BLaER1 treated with 17β-estradiol and CSF1 and Interleukin-3, amounts not matched to agents 10 nM and 100 nM (cell line): ENCODE measurements around the gene ATP13A2.

Source experiments
- H3K27ac ChIP-seq, 11 experiments: shearing (Covaris generic); formaldehyde crosslinking; 2 replicates each; pipeline ENCODE4 v1.8.1; 2022
- H3K27me3 ChIP-seq, 11 experiments: shearing (Covaris generic); formaldehyde crosslinking; 2 replicates each; pipeline ENCODE4 v1.8.1; 2022
- H3K36me3 ChIP-seq, 11 experiments: shearing (Covaris generic); formaldehyde crosslinking; 2 replicates each; pipeline ENCODE4 v1.8.1; 2022
- H3K4me1 ChIP-seq, 10 experiments: shearing (Covaris generic); formaldehyde crosslinking; 2 replicates each; pipeline ENCODE4 v1.8.1; 2022
- H3K4me2 ChIP-seq, 11 experiments: shearing (Covaris generic); formaldehyde crosslinking; 2 replicates each; pipeline ENCODE4 v1.8.1; 2022
- H3K4me3 ChIP-seq, 10 experiments: shearing (Covaris generic); formaldehyde crosslinking; 2 replicates each; pipeline ENCODE4 v1.8.1; 2022
- H3K9ac ChIP-seq, 11 experiments: shearing (Covaris generic); formaldehyde crosslinking; 2 replicates each; pipeline ENCODE4 v1.8.1; 2022
- H3K9me3 ChIP-seq, 11 experiments: shearing (Covaris generic); formaldehyde crosslinking; replicated peaks in 1 of 11; 2 replicates each; pipeline ENCODE4 v1.8.1; 2022
- H4K20me1 ChIP-seq, 11 experiments: shearing (Covaris generic); formaldehyde crosslinking; 2 replicates each; pipeline ENCODE4 v1.8.1; 2022
- Cebpa-rat ChIP-seq, 11 experiments: shearing (Covaris generic); IDR thresholded peaks; 2 replicates each; pipeline ENCODE4 v1.8.1; 2022

Gene ATP13A2

GRCh38 chr1:17005365-17005740, 6.4 kb downstream of the ATP13A2 start:
- peaks cover 17 to 33% (median 27%) of the 10 kb centered on the region in 10 experiments for H3K4me1 ChIP-seq
- no peak overlapping the region for H3K27ac ChIP-seq
- no peaks in the 10 kb centered on the region for H3K9me3 ChIP-seq
- H3K9ac ChIP-seq: no peak overlapping the region
- peaks cover 22 to 98% (median 58%) of the 10 kb centered on the region in 11 experiments; a peak in 21 of 22 replicates for H4K20me1 ChIP-seq
- H3K4me2 ChIP-seq: no peak overlapping the region
- no peak overlapping the region for H3K4me3 ChIP-seq
- H3K27me3 ChIP-seq: no peaks in the 10 kb centered on the region
- TF ChIP-seq Cebpa-rat (IDR thresholded peaks at IDR 0.05): no peak
- peaks cover 44 to 71% (median 61%) of the 10 kb centered on the region in 11 experiments for H3K36me3 ChIP-seq

GRCh38 chr1:17004466-17005364, 7.0 kb downstream of the ATP13A2 start:
- Histone ChIP-seq H3K4me3 (no peak overlapping the region), H3K36me3 (peaks cover 46 to 75% (median 65%) of the 10 kb centered on the region in 11 experiments), H3K9ac (no peak overlapping the region), H3K27ac (no peak overlapping the region; a peak in 1 of 22 replicates), H4K20me1 (peaks cover 22 to 96% (median 57%) of the 10 kb centered on the region in 11 experiments; a peak in 21 of 22 replicates), H3K4me2 (no peak overlapping the region), H3K27me3 (no peaks in the 10 kb centered on the region), H3K4me1 (peaks cover 10 to 26% (median 20%) of the 10 kb centered on the region in 10 experiments), H3K9me3 (no peaks in the 10 kb centered on the region)
- TF ChIP-seq Cebpa-rat (IDR thresholded peaks at IDR 0.05): no peak

GRCh38 chr1:17002524-17002902, 9.2 kb downstream of the ATP13A2 start:
- no peak overlapping the region for H3K9ac ChIP-seq
- H3K9me3 ChIP-seq: no peaks in the 10 kb centered on the region
- peaks cover 54 to 93% (median 85%) of the 10 kb centered on the region in 11 experiments for H3K36me3 ChIP-seq
- H3K4me1 ChIP-seq: peaks cover 0 to 5% (median 0%) of the 10 kb centered on the region in 10 experiments; a peak in 2 of 20 replicates
- no peak overlapping the region for H3K27ac ChIP-seq
- no peaks in the 10 kb centered on the region for H3K27me3 ChIP-seq
- TF ChIP-seq Cebpa-rat (IDR thresholded peaks at IDR 0.05): no peak
- no peak overlapping the region for H3K4me2 ChIP-seq
- H4K20me1 ChIP-seq: peaks cover 7 to 93% (median 36%) of the 10 kb centered on the region in 11 experiments; a peak in 18 of 22 replicates
- H3K4me3 ChIP-seq: no peak overlapping the region

GRCh38 chr1:17001760-17002523, 9.8 kb downstream of the ATP13A2 start:
- Histone ChIP-seq H3K27me3 (no peaks in the 10 kb centered on the region), H3K4me1 (peaks cover 0 to under 1% (median 0%) of the 10 kb centered on the region in 10 experiments; a peak in 1 of 20 replicates), H3K4me2 (no peak overlapping the region), H3K9me3 (no peaks in the 10 kb centered on the region), H4K20me1 (peaks cover 5 to 90% (median 30%) of the 10 kb centered on the region in 11 experiments; a peak in 18 of 22 replicates), H3K36me3 (peaks cover 54 to 95% (median 87%) of the 10 kb centered on the region in 11 experiments), H3K9ac (no peak overlapping the region), H3K27ac (no peak overlapping the region), H3K4me3 (no peak overlapping the region)
- no peak for TF ChIP-seq Cebpa-rat (IDR thresholded peaks at IDR 0.05)

GRCh38 chr1:16999863-17000262, 11.9 kb downstream of the ATP13A2 start:
- Histone ChIP-seq H3K9me3 (no peaks in the 10 kb centered on the region), H4K20me1 (peaks cover 0 to 85% (median 10%) of the 10 kb centered on the region in 11 experiments; a peak in 12 of 22 replicates), H3K4me2 (no peak overlapping the region), H3K27ac (no peak overlapping the region), H3K4me3 (no peak overlapping the region), H3K9ac (no peak overlapping the region), H3K4me1 (no peaks in the 10 kb centered on the region), H3K36me3 (peaks cover 50 to 96% (median 88%) of the 10 kb centered on the region in 11 experiments), H3K27me3 (no peaks in the 10 kb centered on the region)
- no peak for TF ChIP-seq Cebpa-rat (IDR thresholded peaks at IDR 0.05)

GRCh38 chr1:16998589-16998988, 13.1 kb downstream of the ATP13A2 start:
- H3K27me3 ChIP-seq: no peaks in the 10 kb centered on the region
- peaks cover 0 to 77% (median 5%) of the 10 kb centered on the region in 11 experiments; a peak in 10 of 22 replicates for H4K20me1 ChIP-seq
- no peak overlapping the region for H3K4me2 ChIP-seq
- H3K4me1 ChIP-seq: peaks cover 0 to 5% (median 4%) of the 10 kb centered on the region in 10 experiments; a peak in 14 of 20 replicates
- no peaks in the 10 kb centered on the region for H3K9me3 ChIP-seq
- TF ChIP-seq Cebpa-rat (IDR thresholded peaks at IDR 0.05): no peak
- H3K36me3 ChIP-seq: peaks cover 40 to 95% (median 81%) of the 10 kb centered on the region in 11 experiments
- no peak overlapping the region for H3K27ac ChIP-seq
- H3K9ac ChIP-seq: no peak overlapping the region
- H3K4me3 ChIP-seq: no peak overlapping the region

GRCh38 chr1:16996845-16997244, 14.9 kb downstream of the ATP13A2 start:
- H4K20me1 ChIP-seq: peaks cover 0 to 78% (median 8%) of the 10 kb centered on the region in 11 experiments; a peak in 9 of 22 replicates
- no peaks in the 10 kb centered on the region for H3K27me3 ChIP-seq
- H3K4me2 ChIP-seq: no peak overlapping the region
- H3K9ac ChIP-seq: no peak overlapping the region
- no peak overlapping the region for H3K27ac ChIP-seq
- H3K36me3 ChIP-seq: peaks cover 25 to 95% (median 76%) of the 10 kb centered on the region in 11 experiments
- no peak for TF ChIP-seq Cebpa-rat (IDR thresholded peaks at IDR 0.05)
- no peak overlapping the region for H3K4me3 ChIP-seq
- H3K9me3 ChIP-seq: no peaks in the 10 kb centered on the region
- H3K4me1 ChIP-seq: peaks cover 0 to 21% (median 11%) of the 10 kb centered on the region in 10 experiments; a peak in 14 of 20 replicates

GRCh38 chr1:16993521-16994038, 18.1 kb downstream of the ATP13A2 start:
- Histone ChIP-seq H3K27me3 (no peaks in the 10 kb centered on the region), H3K4me3 (no peak overlapping the region), H4K20me1 (peaks cover 0 to 60% (median 5%) of the 10 kb centered on the region in 11 experiments; a peak in 8 of 22 replicates), H3K36me3 (peaks cover 7 to 95% (median 77%) of the 10 kb centered on the region in 11 experiments), H3K4me1 (peaks cover 0 to 21% (median 11%) of the 10 kb centered on the region in 10 experiments; a peak in 14 of 20 replicates), H3K9me3 (no peaks in the 10 kb centered on the region), H3K4me2 (peak overlapping the region in 7 of 11 experiments; percentile 31 to 64 (median 51); a peak in 12 of 22 replicates), H3K27ac (no peak overlapping the region), H3K9ac (no peak overlapping the region)
- no peak for TF ChIP-seq Cebpa-rat (IDR thresholded peaks at IDR 0.05)
